IPS-15b (cell line): Measurements from ENCODE around the gene CDIP1.
"Not testable (repeated sequence)": the region's sequence is repeated elsewhere in the genome, so short reads cannot be mapped to it uniquely, and the experiment has no call there.

Source experiments
- H3K27me3 ChIP-seq: one replicate; pipeline ENCODE4 v1.6.1; 2013; ENCODE audit warnings: low read length; ENCODE audit not compliant: control insufficient read depth, insufficient read depth
- H3K36me3 ChIP-seq: one replicate; pipeline ENCODE4 v1.6.1; 2013; ENCODE audit warnings: low read length; ENCODE audit not compliant: control insufficient read depth, insufficient read depth
- H3K4me1 ChIP-seq: one replicate; pipeline ENCODE4 v1.6.1; 2013; ENCODE audit warnings: mild to moderate bottlenecking, low read length; ENCODE audit not compliant: control insufficient read depth, insufficient read depth
- H3K4me3 ChIP-seq: one replicate; pipeline ENCODE4 v1.5.1; 2013; ENCODE audit warnings: low read depth, low read length
- H3K9ac ChIP-seq: one replicate; pipeline ENCODE4 v1.6.1; 2013; ENCODE audit warnings: low read depth, mild to moderate bottlenecking, low read length
- H3K9me3 ChIP-seq: one replicate; pipeline ENCODE4 v1.6.1; 2013; ENCODE audit warnings: mild to moderate bottlenecking, low read length; ENCODE audit not compliant: control insufficient read depth, insufficient read depth

The CDIP1 gene

DNA sequence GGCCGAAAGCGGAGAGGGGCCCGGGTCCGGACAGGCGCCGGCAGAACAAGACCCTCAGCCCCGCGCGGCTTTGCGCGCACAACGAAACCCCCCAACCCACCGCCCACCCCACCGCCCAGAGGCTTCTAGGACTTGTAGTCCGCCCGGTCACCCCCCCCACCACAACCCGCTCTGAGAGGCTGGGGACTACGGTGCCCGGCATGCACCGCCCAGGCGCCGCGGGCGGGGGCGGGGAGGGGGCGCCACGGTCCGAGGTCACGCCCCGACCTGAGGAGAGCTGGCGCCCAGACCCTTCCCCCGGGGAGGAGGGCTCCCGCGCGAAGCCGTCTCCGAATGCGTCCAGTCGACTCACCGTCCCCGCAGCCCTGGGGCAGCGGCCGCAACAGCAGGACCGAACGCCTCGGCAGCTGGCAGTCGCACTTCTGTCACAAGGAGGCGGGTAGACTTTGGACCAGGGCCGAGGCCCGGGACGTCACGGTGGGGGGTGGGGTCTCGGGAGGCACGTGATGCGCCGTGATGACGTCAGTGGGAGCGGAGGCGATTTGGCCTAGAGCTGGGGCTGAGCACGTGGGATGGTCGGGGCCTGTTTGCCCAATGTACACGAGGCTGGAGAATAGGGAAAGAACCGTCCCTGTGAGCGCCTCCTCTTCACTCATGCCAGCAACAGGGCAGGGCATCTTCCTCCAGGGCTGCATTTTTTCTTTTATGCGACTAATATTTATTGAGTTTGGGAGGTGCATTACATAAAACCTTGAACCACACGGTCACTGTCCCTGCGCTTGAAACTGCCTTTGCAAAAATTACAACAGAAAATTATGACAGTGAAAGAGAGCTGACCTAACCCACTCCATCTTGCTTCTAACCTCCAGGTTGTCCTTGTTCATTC, at the start of gene CDIP1:
Gene CDIP1, minus strand, starts transcription at position 424 of the 886 bp plus-strand sequence. CDS start 24,643 bp downstream, outside the sequence.
- Histone ChIP-seq H3K4me1 (peaks cover 6% of the 10 kb centered on the region), H3K27me3 (peaks cover 10% of the 10 kb centered on the region), H3K36me3 (peaks cover 10% of the 10 kb centered on the region), H3K9me3 (no peaks in the 10 kb centered on the region), H3K9ac (peak within 1 kb of the TSS; percentile 74), H3K4me3 (peak within 1 kb of the TSS; percentile 88)

DNA sequence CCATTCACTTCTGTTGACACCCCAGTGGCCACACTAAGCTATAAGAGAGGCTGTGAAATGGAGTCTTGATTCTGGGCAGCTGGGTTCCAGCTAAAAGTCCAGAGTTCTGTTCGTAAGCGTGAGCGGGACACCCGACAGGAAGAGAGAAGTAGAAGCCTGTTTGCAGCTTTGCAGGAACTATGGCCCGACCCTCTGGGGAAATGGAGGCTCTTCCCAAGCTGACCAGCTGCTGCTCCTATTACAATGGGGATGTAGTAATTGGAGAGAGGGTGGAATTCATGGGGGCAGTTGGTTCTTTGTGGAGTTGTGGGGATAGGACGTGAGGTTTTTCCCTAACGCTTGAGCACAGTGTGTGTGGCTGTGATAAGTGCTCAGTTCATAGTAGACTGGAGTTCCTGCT, 47.7 kb upstream of the CDIP1 start:
- H3K36me3 ChIP-seq, result no peaks in the 10 kb centered on the region
- no peaks in the 10 kb centered on the region for H3K27me3 ChIP-seq
- H3K9me3 ChIP-seq, result peaks cover 4% of the 10 kb centered on the region
- no peak overlapping the region for H3K9ac ChIP-seq
- no peak overlapping the region for H3K4me3 ChIP-seq
- H3K4me1 ChIP-seq, result no peaks in the 10 kb centered on the region

DNA sequence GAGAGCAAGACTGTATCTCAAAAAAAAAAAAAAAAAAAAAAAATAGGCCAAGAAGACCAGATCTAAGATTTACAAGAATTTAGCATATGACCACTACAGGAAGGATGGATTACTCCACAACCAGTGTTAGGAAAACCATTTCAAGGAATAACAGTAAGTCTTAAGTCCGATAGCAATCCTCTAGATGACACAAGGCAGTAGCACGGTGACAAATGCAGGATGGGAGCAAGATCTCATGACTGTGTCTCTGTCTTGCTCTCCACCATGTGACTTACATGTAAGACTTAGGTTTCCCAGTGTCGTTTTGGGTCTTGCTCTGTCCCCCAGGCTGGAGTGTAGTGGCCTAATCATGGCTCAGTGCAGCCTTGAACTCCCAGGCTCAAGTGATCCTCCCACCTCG, 45.3 kb upstream of the CDIP1 start:
- no peak overlapping the region for H3K9ac ChIP-seq
- H3K4me3 ChIP-seq, result no peak overlapping the region
- no peaks in the 10 kb centered on the region for H3K4me1 ChIP-seq
- peaks cover 4% of the 10 kb centered on the region for H3K9me3 ChIP-seq
- H3K36me3 ChIP-seq, result no peaks in the 10 kb centered on the region
- H3K27me3 ChIP-seq, result no peaks in the 10 kb centered on the region

DNA sequence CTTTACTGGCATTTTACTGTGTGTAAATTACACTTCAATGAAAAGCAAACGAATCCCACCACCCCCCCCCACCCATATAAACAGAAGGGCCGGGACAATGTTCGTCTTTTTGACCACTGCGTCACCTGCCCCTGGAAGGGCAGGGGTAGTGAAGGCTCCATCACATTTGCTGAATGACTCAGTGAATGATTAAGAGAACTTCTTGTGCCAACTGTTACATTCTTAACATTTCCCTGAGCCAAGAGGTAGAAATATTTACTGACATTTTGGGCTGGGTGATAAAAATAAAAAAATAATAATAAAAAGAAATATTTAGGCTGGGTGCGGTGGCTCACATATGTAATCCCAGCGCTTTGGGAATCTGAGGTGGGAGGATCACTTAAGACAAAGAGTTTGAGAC, 41.7 kb upstream of the CDIP1 start:
- H3K27me3 ChIP-seq, result no peaks in the 10 kb centered on the region
- no peaks in the 10 kb centered on the region for H3K36me3 ChIP-seq
- no peaks in the 10 kb centered on the region for H3K9me3 ChIP-seq
- H3K4me3 ChIP-seq, result no peak overlapping the region
- no peaks in the 10 kb centered on the region for H3K4me1 ChIP-seq
- H3K9ac ChIP-seq, result no peak overlapping the region

DNA sequence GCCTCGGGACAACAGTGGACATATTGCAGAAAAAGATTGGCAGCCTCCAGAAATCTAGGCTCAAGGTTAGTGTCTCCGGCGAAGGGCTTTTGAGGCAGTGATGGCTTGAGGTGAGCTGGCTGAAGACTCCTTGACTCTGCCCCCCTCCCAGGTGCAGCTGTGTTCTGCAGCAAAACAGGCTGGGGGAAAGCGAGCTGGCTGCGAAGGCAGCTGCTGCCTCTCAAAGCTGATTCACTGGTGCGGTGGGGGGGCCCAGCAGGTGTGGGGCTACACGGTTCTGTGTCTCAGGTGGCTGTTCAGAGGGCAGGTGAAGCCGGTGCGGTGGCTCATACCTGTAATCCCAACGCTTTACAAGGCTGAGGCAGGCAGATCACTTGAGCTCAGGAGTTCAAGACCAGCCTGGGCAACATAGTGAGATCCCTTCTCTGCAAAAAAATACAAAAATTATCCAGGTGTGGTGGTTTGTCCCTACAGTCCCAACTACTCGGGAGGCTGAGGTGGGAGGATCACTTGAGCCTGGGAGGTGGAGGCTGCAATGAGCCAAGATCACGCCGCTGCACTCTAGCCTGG, 40.5 kb upstream of the CDIP1 start:
- H3K27me3 ChIP-seq, result no peaks in the 10 kb centered on the region
- no peaks in the 10 kb centered on the region for H3K4me1 ChIP-seq
- no peaks in the 10 kb centered on the region for H3K36me3 ChIP-seq
- no peak overlapping the region for H3K4me3 ChIP-seq
- H3K9me3 ChIP-seq, result no peaks in the 10 kb centered on the region
- no peak overlapping the region for H3K9ac ChIP-seq

DNA sequence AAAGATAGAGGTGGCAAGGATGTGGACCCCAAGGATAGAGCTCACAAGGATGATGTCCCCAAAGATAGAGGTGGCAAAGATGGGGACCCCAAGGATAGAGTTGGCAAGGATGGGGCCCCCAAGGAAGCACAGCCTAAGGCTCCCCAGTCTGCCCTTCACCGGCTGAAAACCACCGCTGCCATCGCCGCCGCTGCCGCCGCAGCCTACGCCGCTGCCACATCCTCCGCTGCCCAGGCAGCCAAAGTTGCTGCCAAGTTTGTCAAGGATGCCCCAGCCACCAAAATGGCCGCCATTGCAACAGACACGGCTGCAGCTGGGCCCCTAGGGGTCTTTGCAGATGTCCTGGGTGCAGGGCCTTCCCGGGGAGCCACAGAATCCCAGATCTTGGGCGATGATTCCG, 37.4 kb upstream of the CDIP1 start:
- H3K4me1 ChIP-seq, result peaks cover 6% of the 10 kb centered on the region
- H3K9ac ChIP-seq, result no peak overlapping the region
- no peaks in the 10 kb centered on the region for H3K9me3 ChIP-seq
- no peak overlapping the region for H3K4me3 ChIP-seq
- no peaks in the 10 kb centered on the region for H3K36me3 ChIP-seq
- H3K27me3 ChIP-seq, result no peaks in the 10 kb centered on the region

DNA sequence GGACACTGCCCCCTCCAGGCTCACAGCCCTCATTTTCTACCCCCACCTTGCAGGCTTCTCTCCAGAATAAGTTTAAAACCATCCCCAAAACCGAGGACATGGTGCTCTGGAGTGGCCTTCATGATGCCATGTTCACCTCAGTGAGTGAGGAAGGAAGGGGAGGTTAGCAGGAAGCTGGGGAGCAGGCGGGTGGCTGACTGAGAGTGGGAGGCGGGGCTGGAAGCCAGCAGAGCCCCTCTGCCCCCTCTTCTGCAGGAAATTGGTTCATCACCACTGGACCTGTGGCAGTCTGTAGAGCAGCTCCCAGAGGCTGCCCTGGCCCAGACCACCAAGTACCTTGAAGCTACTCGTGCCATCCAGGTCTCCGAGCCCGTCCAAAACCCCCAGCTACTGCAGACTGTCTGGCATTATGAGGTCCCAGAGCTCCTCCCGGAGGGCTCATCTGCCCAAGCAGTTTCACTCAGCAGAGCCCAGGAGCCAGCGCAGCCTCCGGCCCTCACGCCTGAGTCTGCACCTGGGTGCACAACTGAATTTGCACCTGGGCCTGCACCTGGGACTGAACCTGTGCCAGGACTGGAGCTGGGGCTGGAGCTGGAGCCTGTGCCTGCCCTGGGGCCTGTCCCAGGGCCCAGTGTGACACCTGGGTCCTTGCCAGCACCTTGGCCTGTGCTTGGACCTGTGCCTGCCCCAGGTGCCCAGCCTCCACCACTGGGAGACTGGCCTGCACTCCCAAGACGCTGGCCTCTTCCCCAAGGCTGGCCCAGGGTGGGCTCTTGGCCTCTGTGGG, 36.5 kb upstream of the CDIP1 start:
- no peak overlapping the region for H3K9ac ChIP-seq
- H3K4me3 ChIP-seq, result no peak overlapping the region
- no peaks in the 10 kb centered on the region for H3K27me3 ChIP-seq
- no peaks in the 10 kb centered on the region for H3K9me3 ChIP-seq
- H3K4me1 ChIP-seq, result peaks cover 11% of the 10 kb centered on the region
- H3K36me3 ChIP-seq, result no peaks in the 10 kb centered on the region

DNA sequence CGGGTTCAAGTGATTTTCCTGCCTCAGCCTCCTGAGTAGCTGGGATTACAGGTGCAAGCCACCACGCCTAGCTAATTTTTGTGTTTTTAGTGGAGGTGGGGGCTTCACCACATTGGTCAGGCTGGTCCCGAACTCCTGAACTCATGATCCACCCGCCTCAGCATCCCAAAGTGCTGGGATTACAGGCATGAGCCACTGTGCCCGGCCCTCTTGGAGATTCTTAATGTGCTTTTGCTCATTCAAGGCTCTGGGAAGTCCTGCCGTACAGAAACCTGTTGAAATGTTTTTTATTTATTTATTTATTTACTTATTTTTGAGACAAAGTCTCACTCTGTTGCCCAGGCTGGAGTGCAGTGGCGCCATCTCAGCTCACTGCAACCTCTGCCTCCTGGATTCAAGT, 35.4 kb upstream of the CDIP1 start:
- not testable (repeated sequence) for H3K36me3 ChIP-seq, H3K9me3 ChIP-seq, H3K9ac ChIP-seq, H3K27me3 ChIP-seq, H3K4me3 ChIP-seq
- peaks cover 17% of the 10 kb centered on the region for H3K4me1 ChIP-seq

DNA sequence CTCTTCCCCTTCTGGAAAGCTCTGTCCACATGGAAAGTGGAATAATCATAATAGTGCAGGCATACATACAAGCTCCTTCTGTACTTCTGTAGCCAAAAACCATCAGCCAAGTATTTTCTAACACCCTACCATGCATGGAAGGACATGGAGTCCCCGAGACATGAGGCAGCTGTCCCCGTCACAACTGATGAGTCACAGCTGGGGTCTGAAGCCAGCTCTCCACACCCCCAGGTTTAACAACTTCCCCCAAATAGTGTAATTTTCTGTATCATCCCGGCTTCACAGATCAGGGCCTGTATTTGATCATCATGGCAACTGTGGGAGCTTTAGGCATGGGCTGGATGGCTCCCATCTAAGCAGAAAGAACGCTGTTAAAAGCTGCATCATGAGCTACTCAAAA, 34.1 kb upstream of the CDIP1 start:
- no peaks in the 10 kb centered on the region for H3K9me3 ChIP-seq

DNA sequence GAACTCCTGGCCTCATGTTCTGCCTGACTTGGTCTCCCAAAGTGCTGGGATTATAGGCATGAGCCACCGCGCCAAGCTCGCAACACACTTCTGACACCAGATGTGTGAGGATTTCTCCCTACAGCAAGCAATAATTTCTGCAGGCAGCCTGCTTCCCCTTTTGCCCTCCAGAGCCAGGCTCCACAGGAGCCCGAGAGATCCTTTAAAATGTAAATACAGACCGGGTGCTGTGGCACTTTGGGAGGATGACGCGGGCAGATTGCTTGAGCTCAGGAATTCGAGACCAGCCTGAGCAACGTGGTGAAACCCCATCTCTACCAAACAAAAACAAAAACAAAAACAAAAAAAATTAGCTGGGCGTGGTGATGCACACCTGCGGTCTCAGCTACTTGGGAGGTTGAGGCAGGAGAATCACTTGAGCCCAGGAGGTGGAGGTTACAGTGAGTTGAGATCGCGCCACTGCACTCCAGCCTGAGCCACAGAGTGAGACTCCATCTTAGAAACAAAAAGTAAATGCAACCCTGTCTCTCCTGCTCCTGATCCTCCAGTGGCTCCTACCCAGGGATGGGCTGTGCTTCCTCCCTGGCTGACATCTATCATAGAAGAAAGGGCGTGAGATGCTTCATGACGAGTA, 32.2 kb upstream of the CDIP1 start:
- Histone ChIP-seq H3K9ac (peak overlapping the region; percentile 8), H3K9me3 (no peaks in the 10 kb centered on the region), H3K36me3 (no peaks in the 10 kb centered on the region), H3K4me1 (peaks cover 18% of the 10 kb centered on the region), H3K27me3 (no peaks in the 10 kb centered on the region), H3K4me3 (peak overlapping the region; percentile 8)

More for the DNA sequence above, 34.1 kb upstream of the CDIP1 start:
- H3K27me3 ChIP-seq, result no peaks in the 10 kb centered on the region
- no peak overlapping the region for H3K9ac ChIP-seq
- no peaks in the 10 kb centered on the region for H3K36me3 ChIP-seq
- H3K4me1 ChIP-seq, result peaks cover 18% of the 10 kb centered on the region
- H3K4me3 ChIP-seq, result no peak overlapping the region

DNA sequence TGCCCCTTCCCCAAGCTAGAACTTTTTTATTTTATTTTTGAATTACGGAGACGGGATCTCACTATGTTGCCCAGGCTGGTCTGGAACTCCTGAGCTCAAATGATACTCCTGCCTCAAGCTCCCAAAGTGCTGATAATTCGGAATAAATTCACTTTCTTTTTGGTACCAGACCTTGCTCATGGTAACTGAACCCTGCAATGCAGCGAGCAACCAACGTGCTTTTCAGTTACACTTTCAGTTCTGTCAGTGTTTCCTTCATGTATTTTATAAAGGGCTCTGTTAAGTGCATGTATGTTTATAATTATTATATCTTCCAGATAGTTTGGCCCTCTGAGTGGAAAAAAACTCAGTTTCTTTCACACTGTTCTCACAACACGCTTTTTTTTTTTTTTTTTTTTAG, 31.5 kb upstream of the CDIP1 start:
- H3K27me3 ChIP-seq, result no peaks in the 10 kb centered on the region
- H3K4me1 ChIP-seq, result peaks cover 18% of the 10 kb centered on the region
- H3K36me3 ChIP-seq, result no peaks in the 10 kb centered on the region
- H3K9ac ChIP-seq, result no peak overlapping the region
- H3K9me3 ChIP-seq, result no peaks in the 10 kb centered on the region
- peak overlapping the region; percentile 8 for H3K4me3 ChIP-seq
